Testis (tissue), 2 donors: Measurements from ENCODE around the gene PRSS48.

Experiments used
- CTCF ChIP-seq, 3 experiments: fragments of 450-650 bp in 2 of 3; fragments of 200-600 bp in 1 of 3; sonication (generic) in 1 of 3; IDR thresholded peaks; one replicate each; pipeline ENCODE4 v1.5.1; 2016 to 2019; ENCODE audit warnings: antibody characterized with exemption in 3 of 3, mild to moderate bottlenecking in 2 of 3, moderate library complexity in 1 of 3
- POLR2A ChIP-seq: fragments of 450-650 bp; IDR thresholded peaks from one replicate; pipeline ENCODE4 v1.6.1; 2017; ENCODE audit warnings: antibody characterized with exemption, mild to moderate bottlenecking, moderate library complexity

GRCh38 chr4:151246742-151247141 lies 30.2 kb upstream of the PRSS48 start:
- TF ChIP-seq CTCF (IDR thresholded peaks at IDR 0.05) (no peak), POLR2A (no peak)
